ENCODE results near the gene LCNL1. TPM values are rescaled to one million over a fixed set of nuclear protein-coding genes. Genes with fewer than 3 reads are reported as not detected.

LCNL1 gene
- polyA plus RNA-seq (2013, experiment 1 of 4) = 0.24 TPM
- polyA plus RNA-seq (2013, experiment 2 of 4) = 0.07 TPM
- not detected for polyA plus RNA-seq (2013, experiment 3 of 4)
- 0.32 TPM for polyA plus RNA-seq (2013, experiment 4 of 4)

DNA sequence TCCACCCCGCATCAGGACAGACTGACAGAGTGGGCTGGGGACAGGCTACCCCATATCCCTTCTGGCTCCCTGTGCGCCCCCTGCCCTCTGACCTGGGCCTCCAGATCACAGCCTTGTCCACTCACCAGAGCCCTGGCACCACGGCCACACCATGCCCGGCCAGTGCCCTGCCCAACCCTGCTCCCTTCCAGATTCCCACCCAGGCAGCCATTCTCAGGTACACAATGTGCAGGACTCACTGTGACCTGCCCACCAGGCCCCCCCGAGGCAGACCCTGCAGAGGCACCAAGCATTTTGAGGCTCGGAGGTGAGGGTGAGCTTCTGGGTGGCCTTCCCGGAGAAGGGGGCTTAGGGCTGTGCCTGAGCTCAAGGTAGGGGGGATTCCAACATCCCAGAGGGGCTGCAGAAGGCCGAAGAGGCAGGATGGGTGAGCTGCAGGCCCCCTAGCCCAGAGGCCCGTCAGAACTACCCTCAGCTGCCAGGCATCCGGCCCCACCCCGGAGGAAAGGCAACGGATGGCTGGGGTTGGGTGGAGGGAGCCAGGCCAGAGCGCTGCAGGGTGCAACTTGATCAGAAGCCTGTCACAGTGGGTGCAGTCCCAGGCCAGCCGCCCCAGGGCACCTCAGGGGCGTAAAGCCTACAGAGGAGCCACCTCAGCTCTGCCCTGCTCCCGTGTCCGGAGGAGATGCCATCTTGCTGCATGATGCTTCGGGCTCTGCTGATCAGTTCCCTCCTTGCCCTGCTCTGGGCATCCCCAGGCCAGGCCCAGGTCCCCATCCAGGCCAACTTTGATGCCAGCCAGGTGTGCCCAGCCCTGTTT, at the start of gene LCNL1:
TSS of gene LCNL1 (plus strand) at position 762 of the 820 bp plus-strand sequence. CDS start 594 bp downstream, outside the sequence.
- H3K36me3 ChIP-seq (ENCODE audit: control insufficient read depth, insufficient read depth, low read length) = no peaks in the 10 kb centered on the region
- peaks cover 2% of the 10 kb centered on the region for H3K4me1 ChIP-seq (ENCODE audit: control insufficient read depth, insufficient read depth, low read length)
- H3K9me3 ChIP-seq (ENCODE audit: control insufficient read depth, low read length) = no peaks in the 10 kb centered on the region
- H3K27ac ChIP-seq (ENCODE audit: insufficient read depth, low read depth, low read length, poor library complexity, severe bottlenecking) = no peak within 1 kb of the TSS
- H3K27me3 ChIP-seq (ENCODE audit: control insufficient read depth, insufficient read depth, low read length, poor library complexity, severe bottlenecking) = peaks cover 30% of the 10 kb centered on the region
- WGBS, 2 experiments = 88% methylated on average over 18 of the region's 18 CpGs
- H3K4me3 ChIP-seq (ENCODE audit: insufficient read depth, low read depth, low read length) = no peak within 1 kb of the TSS

DNA sequence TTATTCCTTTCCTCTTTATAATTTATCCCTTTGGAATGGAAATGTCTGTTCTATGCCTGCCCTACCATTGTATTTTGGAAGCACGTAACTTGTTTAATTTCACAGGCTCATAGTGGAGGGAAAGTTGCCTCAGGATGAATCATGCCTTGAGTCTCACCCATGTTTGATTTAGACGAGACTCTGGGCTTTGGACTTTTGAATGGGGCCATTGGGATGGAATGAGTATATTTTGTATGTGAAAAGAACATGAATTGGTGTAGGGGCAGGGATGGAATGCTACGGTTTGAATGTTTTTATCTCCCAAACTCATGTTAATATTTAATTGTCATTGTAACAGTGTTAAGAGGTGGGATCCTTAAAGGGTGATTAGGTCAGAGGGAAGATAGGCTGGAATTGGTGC, 48.5 kb upstream of the LCNL1 start:
- Histone ChIP-seq H3K4me1 (ENCODE audit: control insufficient read depth, insufficient read depth, low read length) (no peaks in the 10 kb centered on the region), H3K9me3 (ENCODE audit: control insufficient read depth, low read length) (no peaks in the 10 kb centered on the region), H3K4me3 (ENCODE audit: insufficient read depth, low read depth, low read length) (no peak overlapping the region), H3K36me3 (ENCODE audit: control insufficient read depth, insufficient read depth, low read length) (peaks cover 8% of the 10 kb centered on the region), H3K27me3 (ENCODE audit: control insufficient read depth, insufficient read depth, low read length, poor library complexity, severe bottlenecking) (no peaks in the 10 kb centered on the region), H3K27ac (ENCODE audit: insufficient read depth, low read depth, low read length, poor library complexity, severe bottlenecking) (no peak overlapping the region)
- WGBS, 2 experiments = 92 to 97% methylated on average over 2 to 3 of the region's 3 CpGs

GRCh38 chr9:136935651-136936050, 47.1 kb upstream of the LCNL1 start:
- Histone ChIP-seq H3K27me3 (ENCODE audit: control insufficient read depth, insufficient read depth, low read length, poor library complexity, severe bottlenecking) (no peaks in the 10 kb centered on the region), H3K36me3 (ENCODE audit: control insufficient read depth, insufficient read depth, low read length) (peaks cover 19% of the 10 kb centered on the region), H3K27ac (ENCODE audit: insufficient read depth, low read depth, low read length, poor library complexity, severe bottlenecking) (no peak overlapping the region), H3K4me3 (ENCODE audit: insufficient read depth, low read depth, low read length) (no peak overlapping the region), H3K9me3 (ENCODE audit: control insufficient read depth, low read length) (no peaks in the 10 kb centered on the region), H3K4me1 (ENCODE audit: control insufficient read depth, insufficient read depth, low read length) (no peaks in the 10 kb centered on the region)
- WGBS, 2 experiments = 94 to 95% methylated on average over 3 of the region's 3 CpGs

DNA sequence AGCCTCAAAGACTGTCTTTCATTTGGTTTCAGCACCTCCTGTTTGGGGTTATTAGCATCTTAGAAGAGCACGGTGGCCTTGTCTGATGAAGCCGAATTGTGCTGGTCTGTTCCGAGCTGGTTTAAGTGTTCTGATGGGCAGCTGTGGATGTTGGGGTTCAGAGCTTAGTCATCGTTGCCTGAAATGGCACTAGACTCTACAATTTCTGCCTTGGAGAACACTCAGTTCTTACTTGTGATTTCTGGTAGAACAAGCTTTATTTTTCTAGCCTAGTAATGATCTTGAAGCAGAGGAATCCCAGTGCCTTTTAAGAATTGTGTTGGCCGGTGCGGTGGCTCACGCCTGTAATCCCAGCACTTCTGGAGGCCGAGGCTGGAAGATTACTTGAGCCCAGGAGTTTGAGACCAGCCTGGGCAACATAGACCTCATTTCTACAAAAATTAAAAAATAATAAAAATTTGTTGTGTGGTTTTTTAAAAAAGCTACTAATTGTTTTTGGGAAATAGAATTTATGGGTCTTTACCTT, 46.1 kb upstream of the LCNL1 start:
- H3K4me1 ChIP-seq (ENCODE audit: control insufficient read depth, insufficient read depth, low read length) = no peaks in the 10 kb centered on the region
- H3K27me3 ChIP-seq (ENCODE audit: control insufficient read depth, insufficient read depth, low read length, poor library complexity, severe bottlenecking) = no peaks in the 10 kb centered on the region
- no peaks in the 10 kb centered on the region for H3K9me3 ChIP-seq (ENCODE audit: control insufficient read depth, low read length)
- peaks cover 27% of the 10 kb centered on the region for H3K36me3 ChIP-seq (ENCODE audit: control insufficient read depth, insufficient read depth, low read length)
- H3K4me3 ChIP-seq (ENCODE audit: insufficient read depth, low read depth, low read length) = no peak overlapping the region
- WGBS, 2 experiments = 88 to 93% methylated on average over 8 of the region's 8 CpGs
- H3K27ac ChIP-seq (ENCODE audit: insufficient read depth, low read depth, low read length, poor library complexity, severe bottlenecking) = no peak overlapping the region

- 93 to 96% methylated on average over 15 of the region's 15 CpGs for WGBS, 2 experiments
- Histone ChIP-seq H3K4me1 (ENCODE audit: control insufficient read depth, insufficient read depth, low read length) (no peaks in the 10 kb centered on the region), H3K36me3 (ENCODE audit: control insufficient read depth, insufficient read depth, low read length) (peaks cover 34% of the 10 kb centered on the region), H3K27ac (ENCODE audit: insufficient read depth, low read depth, low read length, poor library complexity, severe bottlenecking) (no peak overlapping the region), H3K9me3 (ENCODE audit: control insufficient read depth, low read length) (no peaks in the 10 kb centered on the region), H3K4me3 (ENCODE audit: insufficient read depth, low read depth, low read length) (no peak overlapping the region), H3K27me3 (ENCODE audit: control insufficient read depth, insufficient read depth, low read length, poor library complexity, severe bottlenecking) (no peaks in the 10 kb centered on the region)
These were observed 45.4 kb upstream of the LCNL1 start for GRCh38 chr9:136937186-136938001.

GRCh38 chr9:136939431-136939995, 43.3 kb upstream of the LCNL1 start:
- WGBS, 2 experiments = 95% methylated on average over 28 of the region's 28 CpGs
- Histone ChIP-seq H3K4me1 (ENCODE audit: control insufficient read depth, insufficient read depth, low read length) (peaks cover 6% of the 10 kb centered on the region), H3K27ac (ENCODE audit: insufficient read depth, low read depth, low read length, poor library complexity, severe bottlenecking) (no peak overlapping the region)

GRCh38 chr9:136939996-136940525, 42.7 kb upstream of the LCNL1 start:
- H3K9me3 ChIP-seq (ENCODE audit: control insufficient read depth, low read length) = no peaks in the 10 kb centered on the region
- WGBS, 2 experiments = 95% methylated on average over 16 of the region's 16 CpGs
- peaks cover 37% of the 10 kb centered on the region for H3K36me3 ChIP-seq (ENCODE audit: control insufficient read depth, insufficient read depth, low read length)
- no peak overlapping the region for H3K27ac ChIP-seq (ENCODE audit: insufficient read depth, low read depth, low read length, poor library complexity, severe bottlenecking)
- peaks cover 6% of the 10 kb centered on the region for H3K4me1 ChIP-seq (ENCODE audit: control insufficient read depth, insufficient read depth, low read length)
- no peak overlapping the region for H3K4me3 ChIP-seq (ENCODE audit: insufficient read depth, low read depth, low read length)
- H3K27me3 ChIP-seq (ENCODE audit: control insufficient read depth, insufficient read depth, low read length, poor library complexity, severe bottlenecking) = no peaks in the 10 kb centered on the region

More at GRCh38 chr9:136939431-136939995, 43.3 kb upstream of the LCNL1 start:
- H3K4me3 ChIP-seq (ENCODE audit: insufficient read depth, low read depth, low read length) = no peak overlapping the region
- no peaks in the 10 kb centered on the region for H3K9me3 ChIP-seq (ENCODE audit: control insufficient read depth, low read length)
- peaks cover 37% of the 10 kb centered on the region for H3K36me3 ChIP-seq (ENCODE audit: control insufficient read depth, insufficient read depth, low read length)
- H3K27me3 ChIP-seq (ENCODE audit: control insufficient read depth, insufficient read depth, low read length, poor library complexity, severe bottlenecking) = no peaks in the 10 kb centered on the region

DNA sequence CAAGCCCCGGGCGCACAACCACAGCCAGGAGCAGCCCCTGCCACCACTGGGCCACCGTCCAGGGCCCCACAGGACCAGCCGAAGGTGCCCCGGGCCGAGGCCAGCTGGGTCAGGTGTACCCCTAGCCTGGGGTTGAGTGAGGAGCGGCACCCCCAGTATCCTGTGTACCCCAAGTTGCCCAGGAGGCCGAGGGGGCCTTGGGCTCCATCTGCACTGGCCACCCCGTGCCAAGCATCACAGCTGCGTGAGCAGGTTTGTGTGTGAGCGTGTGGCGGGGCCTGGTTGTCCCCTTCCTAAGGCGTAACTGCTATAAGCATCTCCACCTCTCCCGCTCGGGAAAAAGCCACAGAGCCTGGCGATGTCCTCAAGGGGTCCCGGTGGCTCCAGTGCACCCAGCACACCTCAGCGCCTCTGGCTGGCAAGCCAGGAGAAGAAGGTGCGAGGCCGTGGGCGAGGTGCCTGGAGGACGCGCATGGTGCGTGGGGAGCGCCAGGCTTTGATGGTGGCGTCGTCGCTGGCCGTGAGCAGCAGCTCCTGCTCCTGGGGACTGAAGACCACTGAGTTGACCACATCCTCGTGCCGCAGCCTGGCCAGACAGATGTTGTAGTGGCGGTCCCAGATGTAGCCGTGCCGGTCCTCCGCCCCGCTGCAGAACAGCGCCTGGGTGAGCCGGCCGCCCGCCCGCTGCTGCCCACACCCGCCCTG, 42.1 kb upstream of the LCNL1 start:
- Histone ChIP-seq H3K4me3 (ENCODE audit: insufficient read depth, low read depth, low read length) (no peak overlapping the region), H3K27me3 (ENCODE audit: control insufficient read depth, insufficient read depth, low read length, poor library complexity, severe bottlenecking) (no peaks in the 10 kb centered on the region), H3K27ac (ENCODE audit: insufficient read depth, low read depth, low read length, poor library complexity, severe bottlenecking) (no peak overlapping the region), H3K4me1 (ENCODE audit: control insufficient read depth, insufficient read depth, low read length) (peaks cover 10% of the 10 kb centered on the region), H3K9me3 (ENCODE audit: control insufficient read depth, low read length) (no peaks in the 10 kb centered on the region), H3K36me3 (ENCODE audit: control insufficient read depth, insufficient read depth, low read length) (peaks cover 37% of the 10 kb centered on the region)
- WGBS, 2 experiments = 96 to 97% methylated on average over 42 of the region's 42 CpGs
